K562 (cell line): ENCODE measurements around the gene ABAT. TPM values are rescaled to one million over a fixed set of nuclear protein-coding genes. Genes with fewer than 3 reads are reported as not detected.

Source experiments
- ATAC-seq: fragments of 200-7000 bp; cut with Tn5 transposase; 3 replicates; pipeline ENCODE4 v1.9.1; 2020; ENCODE audit warnings: moderate library complexity
- BruUV-seq: library from RNA; stranded (reverse); fragments of 400-500 nt; replicated peaks from 2 replicates; lab custom pipeline; 2021; lab: Mats Ljungman, UMichigan
- CTCF ChIA-PET: fragments of 300-600 bp; formaldehyde crosslinking; extraction: SDS; loops from one replicate; lab custom pipeline; 2021; ENCODE audit warnings: low intra/inter-chr PET ratio; lab: Yijun Ruan, JAX
- POLR2A ChIA-PET: fragments of 300-600, 350-650 bp; sonication (Branson Sonifier 250); formaldehyde crosslinking; extraction: SDS; loops from one replicate; lab custom pipeline; 2021; ENCODE audit warnings: antibody characterized with exemption, inconsistent platforms; lab: Yijun Ruan, JAX
- DNase-seq, 4 experiments: peaks; one replicate each; pipeline versions ENCODE4 v3.0.0 to v3.0.0-alpha.2; 2011 to 2018; ENCODE audit warnings: low spot score in 3 of 4, mixed read lengths in 3 of 4; ENCODE audit errors: extremely low read depth in 1 of 4
- FAIRE-seq: peaks from 2 replicates; lab custom pipeline; 2011; peaks lifted over from hg19 to GRCh38; lab: Jason Lieb, UNC
- H2AFZ ChIP-seq: 2 replicates; pipeline ENCODE4 v1.6.0; 2011; ENCODE audit warnings: low read depth, low read length, control low read depth, inconsistent platforms
- H3K27ac ChIP-seq: fragments of 200-600 bp; 3 replicates; pipeline ENCODE4 v1.8.0; 2011; ENCODE audit warnings: low read depth, mild to moderate bottlenecking, control low read depth, inconsistent platforms, low read length, moderate library complexity, mixed read lengths; ENCODE audit errors: extremely low read depth
- H3K27me3 ChIP-seq, 2 experiments: fragments of 300-600 bp in 1 of 2; 2 replicates in 1 of 2; 3 replicates in 1 of 2; pipeline versions ENCODE4 v1.6.0 to v1.8.0; 2011; ENCODE audit warnings: inconsistent platforms in 2 of 2, low read length in 2 of 2, mild to moderate bottlenecking in 1 of 2, mixed read lengths in 1 of 2, moderate library complexity in 1 of 2; ENCODE audit not compliant: control insufficient read depth in 2 of 2, insufficient read depth in 2 of 2
- H3K36me3 ChIP-seq: fragments of 300-600 bp; 3 replicates; pipeline ENCODE4 v1.8.0; 2011; ENCODE audit warnings: mild to moderate bottlenecking, low read length, inconsistent platforms; ENCODE audit not compliant: control insufficient read depth, insufficient read depth
- H3K4me1 ChIP-seq, 2 experiments: fragments of 200-600 bp in 1 of 2; replicated peaks in 1 of 2; 2 replicates in 1 of 2; 3 replicates in 1 of 2; pipeline versions ENCODE4 v1.5.1 to v1.8.0; 2011; ENCODE audit warnings: inconsistent platforms in 2 of 2, low read length in 2 of 2, mild to moderate bottlenecking in 1 of 2, mixed read lengths in 1 of 2, moderate library complexity in 1 of 2; ENCODE audit not compliant: control insufficient read depth in 2 of 2, insufficient read depth in 2 of 2
- H3K4me2 ChIP-seq: 2 replicates; pipeline ENCODE4 v1.6.1; 2011; ENCODE audit warnings: low read length, control low read depth, inconsistent platforms, mixed read lengths; ENCODE audit not compliant: insufficient read depth
- H3K4me3 ChIP-seq: fragments of 200-600 bp; sonication (generic), shearing (Covaris generic); 2 replicates; pipeline ENCODE4 v1.5.1; 2016; ENCODE audit warnings: control low read depth, inconsistent platforms
- H3K79me2 ChIP-seq: fragments of 200-600 bp; 3 replicates; pipeline ENCODE4 v1.8.0; 2011; ENCODE audit warnings: low read length, inconsistent platforms; ENCODE audit not compliant: control insufficient read depth, insufficient read depth
- H3K9ac ChIP-seq, 2 experiments: 2 replicates each; pipeline versions ENCODE4 v1.6.0 to v1.6.1; 2011; ENCODE audit warnings: low read depth in 2 of 2, low read length in 2 of 2, control low read depth in 1 of 2, inconsistent platforms in 1 of 2, mild to moderate bottlenecking in 1 of 2, mixed read lengths in 1 of 2; ENCODE audit not compliant: insufficient read depth in 1 of 2
- H3K9me1 ChIP-seq: one replicate; pipeline ENCODE4 v1.6.0; 2011; ENCODE audit warnings: inconsistent platforms, mild to moderate bottlenecking, low read length, moderate library complexity; ENCODE audit not compliant: control insufficient read depth, insufficient read depth
- H3K9me3 ChIP-seq: replicated peaks from 2 replicates; pipeline ENCODE4 v1.5.1; 2011; ENCODE audit warnings: low read depth, low read length, inconsistent platforms; ENCODE audit not compliant: control insufficient read depth, insufficient read depth
- H4K20me1 ChIP-seq: replicated peaks from 2 replicates; pipeline ENCODE4 v1.6.1; 2011; ENCODE audit warnings: low read length, inconsistent platforms, mixed read lengths; ENCODE audit not compliant: control insufficient read depth, insufficient read depth
- C11orf30 ChIP-seq: fragments of 450-650 bp; IDR thresholded peaks from 2 replicates; pipeline ENCODE4 v1.6.1; 2016; ENCODE audit warnings: low read depth, mild to moderate bottlenecking
- CBX3 ChIP-seq, 2 experiments: IDR thresholded peaks; 1 replicate in 1 of 2; 2 replicates in 1 of 2; pipeline ENCODE4 v1.6.1; 2012; ENCODE audit warnings: inconsistent platforms in 2 of 2, low read length in 2 of 2, borderline replicate concordance in 1 of 2, control low read depth in 1 of 2
- GTF2F1 ChIP-seq: IDR thresholded peaks from 2 replicates; pipeline ENCODE4 v1.6.1; 2011; ENCODE audit warnings: low read depth, low read length, improper control_type of control experiment
- HMGXB4 ChIP-seq: sonication (generic); formaldehyde crosslinking; IDR thresholded peaks from 2 replicates; pipeline ENCODE4 v1.8.1; 2023; ENCODE audit warnings: mild to moderate bottlenecking, missing genetic modification reagents
- MAFF ChIP-seq: IDR thresholded peaks from 2 replicates; pipeline ENCODE4 v1.6.1; 2012; ENCODE audit warnings: low read length, improper control_type of control experiment
- MAFG ChIP-seq: fragments of 450-650 bp; conservative IDR thresholded peaks from 2 replicates; pipeline ENCODE4 v1.6.1; 2016; ENCODE audit warnings: missing genetic modification characterization, missing compliant biosample characterization
- PHF21A ChIP-seq: fragments of 450-650 bp; IDR thresholded peaks from 2 replicates; pipeline ENCODE4 v1.6.1; 2017; ENCODE audit warnings: low read depth, borderline replicate concordance
- PRDM10 ChIP-seq: fragments of 450-650 bp; IDR thresholded peaks from 2 replicates; pipeline ENCODE4 v1.6.1; 2018; ENCODE audit not compliant: partially characterized antibody
- SMARCA5 ChIP-seq: fragments of 450-650 bp; IDR thresholded peaks from 2 replicates; pipeline ENCODE4 v1.6.1; 2016
- UBTF ChIP-seq, 2 experiments: IDR thresholded peaks; 2 replicates each; pipeline ENCODE4 v1.6.1; 2012; ENCODE audit warnings: improper control_type of control experiment in 2 of 2, low read depth in 2 of 2, low read length in 2 of 2, borderline replicate concordance in 1 of 2
- ZBTB9 ChIP-seq: fragments of 450-650 bp; formaldehyde crosslinking; IDR thresholded peaks from 2 replicates; pipeline ENCODE4 v1.4.0; 2020; ENCODE audit warnings: mild to moderate bottlenecking, moderate library complexity
- ZKSCAN3 ChIP-seq: fragments of 250-450 bp; sonication (Bioruptor Pico); IDR thresholded peaks from 2 replicates; pipeline ENCODE4 v1.4.0; 2020
- WGBS: fragments of 100-300 bp; shearing (Covaris generic); methylation state at CpG from one replicate; pipeline ENCODE4 v1.1.6; 2016; ENCODE audit warnings: low coverage, mixed read lengths; ENCODE audit not compliant: insufficient coverage; ENCODE audit errors: missing lambda C conversion rate; 5-methylcytosine and 5-hydroxymethylcytosine counted together
- in situ Hi-C: fragments of 300-500 bp; cut with MboI; formaldehyde crosslinking; loops from 4 replicates; pipeline ENCODE4 v1.15.0; 2018; ENCODE audit warnings: inconsistent platforms, mixed read lengths
- intact Hi-C: fragments of 100-400 bp; cut with micrococcal nuclease; formaldehyde crosslinking; loops from 2 replicates; pipeline ENCODE4 v1.14.2; 2022
- polyA plus RNA-seq, 8 experiments: library from polyadenylated mRNA; depleted of rRNA in 4 of 8; stranded (reverse) in 5 of 8; unstranded in 3 of 8; fragments of >200 nt; fragmentation: Nextera tagmentation in 2 of 8; fragmentation: Illumina TruSeq in 1 of 8; extraction: Ambion mirVana in 2 of 8; extraction: Trizol in 1 of 8; gene quantifications; 2 replicates each; pipeline versions ENCODE4 v1.2.1 to v1.2.3, GENCODE V29; 2011 to 2014; ENCODE audit warnings: inconsistent platforms in 1 of 8, missing spikeins in 1 of 8
- total RNA-seq, 7 experiments: library from RNA; depleted of rRNA in 6 of 7; stranded (reverse); fragments of >200 nt in 6 of 7; fragmentation: Illumina TruSeq in 2 of 7; extraction: Trizol in 2 of 7; gene quantifications; 2 replicates each; pipeline versions ENCODE4 v1.2.1 to v1.2.3, GENCODE V29; 2011 to 2021; ENCODE audit warnings: low replicate concordance in 1 of 7

Gene ABAT
- total and polyA plus RNA-seq, 9 of the 15 experiments (the other 6 are each of a cell fraction or from before 2014, with no cell fraction given): 0.01 to 0.49 (median 0.10) TPM

- no peak for TF ChIP-seq ZBTB9 (CRISPR knock-in tag)
- TF ChIP-seq UBTF (IDR thresholded peaks at IDR 0.05; ENCODE audit: borderline replicate concordance in 1 of 2, low read depth in 2 of 2, low read length in 2 of 2): no peak
These were observed 15.3 kb downstream of the ABAT start (continued) for GRCh38 chr16:8689686-8690085.

GRCh38 chr16:8691728-8692127 lies 17.3 kb downstream of the ABAT start:
- in situ Hi-C loops: no loop called here
- CTCF ChIA-PET: interaction anchor here (0.6 kb wide), 1 partner anchor 11 kb away, joined by 5 read pairs; no protein-coding TSS in a partner anchor
- POLR2A ChIA-PET: no interaction called here
- TF ChIP-seq C11orf30: peak; percentile 58
- peak; percentile 62 for TF ChIP-seq MAFG (tag)
- TF ChIP-seq CBX3 (IDR thresholded peaks at IDR 0.05; ENCODE audit: borderline replicate concordance in 1 of 2, low read length in 2 of 2): no peak
- TF ChIP-seq ZKSCAN3 (CRISPR knock-in tag): no peak
- TF ChIP-seq PHF21A: no peak
- no peak for TF ChIP-seq HMGXB4 (CRISPR knock-in tag)
- no peak for TF ChIP-seq SMARCA5
- no peak for TF ChIP-seq PRDM10
- TF ChIP-seq MAFF: peak; percentile 74
- no peak for TF ChIP-seq GTF2F1

More at GRCh38 chr16:8691728-8692127, 17.3 kb downstream of the ABAT start:
- WGBS: 4% methylated on average over 8 of the region's 8 CpGs
- FAIRE-seq (no peak), DNase-seq (no peak), ATAC-seq (no peak)
- no TSS peak for BruUV-seq
- H3K9ac ChIP-seq: no peak overlapping the region
- H3K4me3 ChIP-seq: no peak overlapping the region
- H3K4me2 ChIP-seq: no peak overlapping the region
- no peak overlapping the region for H3K27ac ChIP-seq
- H3K9me3 ChIP-seq: peaks cover 6% of the 10 kb centered on the region; the same call in 1 of the 2 replicates
- no peak overlapping the region for H2AFZ ChIP-seq
- no peaks in the 10 kb centered on the region for H3K79me2 ChIP-seq
- no peaks in the 10 kb centered on the region for H3K9me1 ChIP-seq
- intact Hi-C loops: no loop called here
- H3K36me3 ChIP-seq: no peaks in the 10 kb centered on the region
- no peaks in the 10 kb centered on the region; the same call in 1 of the 2 replicates for H4K20me1 ChIP-seq
- H3K27me3 ChIP-seq: peaks cover 23 to 30% of the 10 kb centered on the region in 2 experiments
- H3K4me1 ChIP-seq: no peaks in the 10 kb centered on the region
